Measurements from ENCODE around the gene CEP55.
A peak's percentile ranks its signal among the peaks of the same experiment; 100 is the strongest.

Gene CEP55

GRCh38 chr10:93496322-93497041, at the start of gene CEP55:
CEP55 (plus strand) TSS chr10:93496612; CDS start chr10:93500052, 3,440 bp downstream.
- peak within 1 kb of the TSS; percentile 72 for H3K4me3 ChIP-seq (ENCODE audit: low read length)
- TF ChIP-seq CTCF (IDR thresholded peaks at IDR 0.05; ENCODE audit: insufficient read depth, low read depth, low read length, missing control alignments): no peak
- DNase-seq (ENCODE audit: low read depth): peak; percentile 97

GRCh38 chr10:93447019-93447418, 49.4 kb upstream of the CEP55 start:
- H3K4me3 ChIP-seq (ENCODE audit: low read length): no peak overlapping the region
- DNase-seq (ENCODE audit: low read depth): no peak
- no peak for TF ChIP-seq CTCF (IDR thresholded peaks at IDR 0.05; ENCODE audit: insufficient read depth, low read depth, low read length, missing control alignments)

GRCh38 chr10:93447970-93448369, 48.4 kb upstream of the CEP55 start:
- DNase-seq (ENCODE audit: low read depth): no peak
- H3K4me3 ChIP-seq (ENCODE audit: low read length): no peak overlapping the region
- no peak for TF ChIP-seq CTCF (IDR thresholded peaks at IDR 0.05; ENCODE audit: insufficient read depth, low read depth, low read length, missing control alignments)

- TF ChIP-seq CTCF (IDR thresholded peaks at IDR 0.05; ENCODE audit: insufficient read depth, low read depth, low read length, missing control alignments): no peak
- DNase-seq (ENCODE audit: low read depth): no peak
- H3K4me3 ChIP-seq (ENCODE audit: low read length): no peak overlapping the region
Observed at GRCh38 chr10:93451244-93451947, 45.0 kb upstream of the CEP55 start.

GRCh38 chr10:93452143-93452542, 44.3 kb upstream of the CEP55 start:
- DNase-seq (ENCODE audit: low read depth): no peak
- no peak overlapping the region for H3K4me3 ChIP-seq (ENCODE audit: low read length)
- TF ChIP-seq CTCF (IDR thresholded peaks at IDR 0.05; ENCODE audit: insufficient read depth, low read depth, low read length, missing control alignments): no peak

GRCh38 chr10:93454146-93454545, 42.3 kb upstream of the CEP55 start:
- no peak for DNase-seq (ENCODE audit: low read depth)
- no peak overlapping the region for H3K4me3 ChIP-seq (ENCODE audit: low read length)
- TF ChIP-seq CTCF (IDR thresholded peaks at IDR 0.05; ENCODE audit: insufficient read depth, low read depth, low read length, missing control alignments): no peak

All from epithelial cell of esophagus (primary cell).